NT2/D1 (cell line): ENCODE data around the gene HGFAC.

Source experiments
- DNase-seq: peaks from one replicate; pipeline ENCODE4 v3.0.0-alpha.2; 2011; ENCODE audit warnings: low read depth, low spot score
- H3K27me3 ChIP-seq: 2 replicates; pipeline ENCODE4 v1.6.0; 2011; ENCODE audit warnings: mild to moderate bottlenecking; ENCODE audit not compliant: insufficient read length, insufficient read depth
- H3K36me3 ChIP-seq: 2 replicates; pipeline ENCODE4 v1.6.1; 2011; ENCODE audit warnings: mild to moderate bottlenecking, low read length, mixed read lengths; ENCODE audit not compliant: insufficient read depth, insufficient read length
- H3K4me1 ChIP-seq: 2 replicates; pipeline ENCODE4 v1.5.1; 2011; ENCODE audit not compliant: insufficient read depth, insufficient read length
- H3K4me3 ChIP-seq: 2 replicates; pipeline ENCODE4 v1.5.1; 2011; ENCODE audit warnings: low read depth; ENCODE audit not compliant: insufficient read length
- H3K9ac ChIP-seq: 2 replicates; pipeline ENCODE4 v1.6.0; 2011; ENCODE audit warnings: low read depth; ENCODE audit not compliant: insufficient read length
- H3K9me3 ChIP-seq: 2 replicates; pipeline ENCODE4 v1.5.1; 2011; ENCODE audit warnings: mild to moderate bottlenecking, low read length; ENCODE audit not compliant: insufficient read depth
- SUZ12 ChIP-seq: IDR thresholded peaks from 2 replicates; pipeline ENCODE4 v1.6.1; 2011; ENCODE audit not compliant: insufficient read length, insufficient read depth; ENCODE audit errors: extremely low read depth
- YY1 ChIP-seq: IDR thresholded peaks from 2 replicates; pipeline ENCODE4 v1.6.1; 2011; ENCODE audit not compliant: insufficient read length, insufficient read depth
- ZNF274 ChIP-seq: IDR thresholded peaks from 2 replicates; pipeline ENCODE4 v1.6.1; 2011; ENCODE audit warnings: mild to moderate bottlenecking, low read depth, low read length

Gene HGFAC

GRCh38 chr4:3440011-3440410, 1.8 kb upstream of the HGFAC start:
- TF ChIP-seq YY1: no peak
- TF ChIP-seq ZNF274: no peak
- TF ChIP-seq SUZ12: no peak
- Histone ChIP-seq H3K9me3 (no peaks in the 10 kb centered on the region), H3K36me3 (no peaks in the 10 kb centered on the region), H3K4me3 (no peak overlapping the region), H3K9ac (no peak overlapping the region), H3K4me1 (peaks cover 22% of the 10 kb centered on the region), H3K27me3 (no peaks in the 10 kb centered on the region)
- DNase-seq: no peak

GRCh38 chr4:3440979-3441500, 728 bp upstream of the HGFAC start:
- Histone ChIP-seq H3K9me3 (no peaks in the 10 kb centered on the region), H3K4me3 (no peak overlapping the region), H3K36me3 (no peaks in the 10 kb centered on the region), H3K4me1 (peaks cover 19% of the 10 kb centered on the region), H3K9ac (no peak overlapping the region), H3K27me3 (no peaks in the 10 kb centered on the region)
- DNase-seq: no peak
- TF ChIP-seq SUZ12 (no peak), YY1 (no peak), ZNF274 (no peak)

GRCh38 chr4:3442460-3442958, 741 bp downstream of the HGFAC start:
- Histone ChIP-seq H3K27me3 (no peaks in the 10 kb centered on the region), H3K4me3 (no peak overlapping the region), H3K36me3 (no peaks in the 10 kb centered on the region), H3K4me1 (peaks cover 14% of the 10 kb centered on the region), H3K9me3 (no peaks in the 10 kb centered on the region), H3K9ac (no peak overlapping the region)
- DNase-seq: no peak
- TF ChIP-seq SUZ12 (no peak), ZNF274 (no peak), YY1 (no peak)

GRCh38 chr4:3442959-3443749, 1.4 kb downstream of the HGFAC start:
- Histone ChIP-seq H3K4me3 (no peak overlapping the region), H3K27me3 (no peaks in the 10 kb centered on the region), H3K4me1 (peaks cover 14% of the 10 kb centered on the region), H3K9ac (no peak overlapping the region), H3K36me3 (no peaks in the 10 kb centered on the region), H3K9me3 (no peaks in the 10 kb centered on the region)
- TF ChIP-seq YY1 (no peak), SUZ12 (no peak), ZNF274 (no peak)
- peak; percentile 25 for DNase-seq

GRCh38 chr4:3443750-3444309, 2.1 kb downstream of the HGFAC start:
- Histone ChIP-seq H3K9ac (peak overlapping the region; percentile 21), H3K4me3 (no peak overlapping the region), H3K9me3 (no peaks in the 10 kb centered on the region), H3K4me1 (peaks cover 18% of the 10 kb centered on the region), H3K36me3 (no peaks in the 10 kb centered on the region), H3K27me3 (no peaks in the 10 kb centered on the region)
- TF ChIP-seq SUZ12 (no peak), ZNF274 (no peak), YY1 (no peak)
- no peak for DNase-seq

- H3K4me3 ChIP-seq: no peak overlapping the region
- H3K27me3 ChIP-seq: no peaks in the 10 kb centered on the region
- no peaks in the 10 kb centered on the region for H3K9me3 ChIP-seq
- TF ChIP-seq YY1 (no peak), SUZ12 (no peak), ZNF274 (no peak)
- no peak for DNase-seq
- no peaks in the 10 kb centered on the region for H3K36me3 ChIP-seq
- H3K4me1 ChIP-seq: peaks cover 21% of the 10 kb centered on the region
- no peak overlapping the region for H3K9ac ChIP-seq
These were observed 2.8 kb downstream of the HGFAC start for GRCh38 chr4:3444351-3445110.

- H3K9me3 ChIP-seq: no peaks in the 10 kb centered on the region
- no peak for DNase-seq
- H3K36me3 ChIP-seq: no peaks in the 10 kb centered on the region
- no peak overlapping the region for H3K9ac ChIP-seq
- H3K27me3 ChIP-seq: peaks cover 3% of the 10 kb centered on the region
- peaks cover 19% of the 10 kb centered on the region for H3K4me1 ChIP-seq
- no peak overlapping the region for H3K4me3 ChIP-seq
- TF ChIP-seq ZNF274 (no peak), YY1 (no peak), SUZ12 (no peak)
These were observed 3.5 kb downstream of the HGFAC start for GRCh38 chr4:3445111-3445820.
